SJSA1 (cell line): Measurements from ENCODE around the gene COL4A5. TPM values are rescaled to one million over a fixed set of nuclear protein-coding genes. Genes with fewer than 3 reads are reported as not detected.
"Not testable (repeated sequence)": the region's sequence is repeated elsewhere in the genome, so short reads cannot be mapped to it uniquely, and the experiment has no call there.

Experiments used
- DNase-seq, 2 experiments: peaks; one replicate each; pipeline ENCODE4 v3.0.0-alpha.2; 2015 to 2020; ENCODE audit warnings: low spot score in 2 of 2, low read depth in 1 of 2
- H3K27ac ChIP-seq: fragments of 250-450 bp; sonication (Bioruptor Pico); 2 replicates; pipeline ENCODE4 v1.5.1; 2020; ENCODE audit warnings: mild to moderate bottlenecking, moderate library complexity
- H3K27me3 ChIP-seq: fragments of 250-450 bp; sonication (Bioruptor Pico); replicated peaks from 2 replicates; pipeline ENCODE4 v1.5.1; 2020; ENCODE audit warnings: mild to moderate bottlenecking, moderate library complexity
- H3K36me3 ChIP-seq: fragments of 250-450 bp; sonication (Bioruptor Pico); 2 replicates; pipeline ENCODE4 v1.5.1; 2020; ENCODE audit warnings: mild to moderate bottlenecking
- H3K4me1 ChIP-seq: fragments of 250-450 bp; sonication (Bioruptor Pico); replicated peaks from 2 replicates; pipeline ENCODE4 v1.6.1; 2021; ENCODE audit warnings: mild to moderate bottlenecking
- H3K4me3 ChIP-seq: fragments of 250-450 bp; sonication (Bioruptor Pico); 2 replicates; pipeline ENCODE4 v1.5.1; 2020; ENCODE audit warnings: mild to moderate bottlenecking
- H3K9me3 ChIP-seq: fragments of 250-450 bp; sonication (Bioruptor Pico); replicated peaks from 2 replicates; pipeline ENCODE4 v1.5.1; 2020; ENCODE audit warnings: mild to moderate bottlenecking
- total RNA-seq: library from RNA; depleted of rRNA; stranded (reverse); fragments of >200 nt; shearing (Covaris generic); gene quantifications from 2 replicates; pipeline ENCODE4 v1.2.3, GENCODE V29; 2014

COL4A5 gene
- total RNA-seq, 1 experiment from 2014 or later: 30.5 TPM

DNA sequence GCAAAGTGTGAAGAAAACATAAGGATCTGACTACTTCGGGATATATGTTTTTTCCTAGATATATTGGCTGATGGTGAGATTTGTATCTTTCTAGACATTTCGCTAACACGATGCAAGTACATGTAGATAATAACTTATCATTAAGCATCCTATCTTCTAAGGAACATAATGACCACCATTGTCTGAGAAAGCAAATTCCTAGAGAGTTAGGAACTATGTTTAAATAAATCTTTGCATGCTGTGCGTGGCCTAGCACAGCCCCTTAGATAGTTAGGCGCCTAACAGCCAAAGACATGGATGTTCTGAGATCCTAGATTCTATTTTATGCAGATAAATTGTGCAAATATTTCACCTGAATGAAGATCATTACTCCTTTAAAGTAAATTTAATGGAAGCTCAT lies 4.4 kb upstream of the COL4A5 start:
- Histone ChIP-seq H3K36me3 (no peaks in the 10 kb centered on the region; the same call in 1 of the 2 replicates), H3K4me3 (no peak overlapping the region), H3K9me3 (no peaks in the 10 kb centered on the region), H3K4me1 (no peaks in the 10 kb centered on the region), H3K27ac (no peak overlapping the region), H3K27me3 (no peaks in the 10 kb centered on the region)
- no peak for DNase-seq

GRCh38 chrX:108437349-108438109 lies 2.1 kb upstream of the COL4A5 start:
- Histone ChIP-seq H3K27ac (no peak overlapping the region), H3K4me1 (no peaks in the 10 kb centered on the region), H3K9me3 (no peaks in the 10 kb centered on the region), H3K27me3 (no peaks in the 10 kb centered on the region), H3K36me3 (no peaks in the 10 kb centered on the region; the same call in 1 of the 2 replicates), H3K4me3 (no peak overlapping the region)
- DNase-seq: no peak

DNA sequence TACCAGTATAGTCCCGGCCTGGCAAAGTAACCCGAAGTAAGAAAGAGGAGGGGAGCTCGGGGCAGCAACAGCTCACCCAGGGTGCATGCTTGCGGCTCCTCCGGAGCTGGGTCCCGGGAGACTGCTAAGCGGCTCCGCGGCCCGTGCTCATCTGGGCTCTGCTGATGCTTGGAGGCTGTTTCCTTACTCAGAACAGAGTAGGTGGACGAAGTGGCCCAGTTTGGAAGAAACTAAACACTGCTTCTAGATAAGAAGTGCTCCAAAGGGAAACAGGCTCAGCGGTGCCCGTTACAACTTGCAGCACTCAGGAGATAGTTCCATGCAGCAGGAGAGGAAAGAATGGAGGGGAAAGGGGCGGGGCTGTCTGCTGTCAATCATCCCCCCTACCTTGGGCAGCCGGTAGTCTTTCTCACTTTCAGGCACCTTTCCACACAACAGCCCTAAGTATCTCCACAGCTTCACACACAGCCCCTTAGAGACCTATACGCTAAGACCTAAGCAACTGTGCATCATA lies 1.5 kb upstream of the COL4A5 start, which contains the start of gene COL4A6:
Gene COL4A6, minus strand, starts transcription at position 313 of the 514 bp plus-strand sequence. Its CDS starts 226 bp downstream, at position 87.
- H3K27me3 ChIP-seq: no peaks in the 10 kb centered on the region
- no peaks in the 10 kb centered on the region for H3K4me1 ChIP-seq
- H3K27ac ChIP-seq: no peak within 1 kb of the TSS
- no peaks in the 10 kb centered on the region; the same call in 1 of the 2 replicates for H3K36me3 ChIP-seq
- DNase-seq: no peak
- peak within 1 kb of the TSS; percentile 45 for H3K4me3 ChIP-seq
- H3K9me3 ChIP-seq: no peaks in the 10 kb centered on the region

- 0 out of 2 replicates have a peak overlapping the region, but pooled peaks have one; percentile 28 for H3K27ac ChIP-seq
- no peaks in the 10 kb centered on the region for H3K27me3 ChIP-seq
- peak in 1 of 2 experiments; percentile 37 for DNase-seq
- H3K4me3 ChIP-seq: peak overlapping the region; percentile 45
- no peaks in the 10 kb centered on the region for H3K9me3 ChIP-seq
- no peaks in the 10 kb centered on the region; the same call in 1 of the 2 replicates for H3K36me3 ChIP-seq
- H3K4me1 ChIP-seq: no peaks in the 10 kb centered on the region
Measured at GRCh38 chrX:108439961-108440696, 491 bp downstream of the COL4A5 start.

GRCh38 chrX:108442901-108443464 lies 3.3 kb downstream of the COL4A5 start:
- Histone ChIP-seq H3K27ac (no peak overlapping the region), H3K4me1 (no peaks in the 10 kb centered on the region), H3K9me3 (no peaks in the 10 kb centered on the region), H3K27me3 (no peaks in the 10 kb centered on the region), H3K36me3 (no peaks in the 10 kb centered on the region; the same call in 1 of the 2 replicates), H3K4me3 (no peak overlapping the region)
- no peak for DNase-seq

DNA sequence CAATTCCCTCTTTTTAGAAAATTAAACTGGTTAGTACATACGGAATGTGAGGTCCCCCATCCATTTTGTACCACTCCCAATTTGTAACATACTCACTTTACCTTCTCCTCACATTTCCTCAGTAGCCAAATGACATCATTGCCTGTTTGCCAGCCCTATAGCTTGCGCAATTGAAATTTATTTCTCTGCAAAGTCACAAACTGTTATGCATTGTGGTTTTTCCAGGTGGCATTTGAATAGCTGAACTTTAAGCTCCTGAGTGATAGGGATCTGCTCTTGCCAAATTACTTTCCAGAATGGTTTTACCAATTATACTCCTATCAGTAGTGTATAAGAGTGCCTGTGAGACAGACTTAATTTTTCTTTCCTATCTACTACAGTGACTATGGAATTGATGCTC lies 7.7 kb downstream of the COL4A5 start:
- Histone ChIP-seq H3K4me1 (peaks cover 3% of the 10 kb centered on the region; the same call in 1 of the 2 replicates), H3K9me3 (no peaks in the 10 kb centered on the region), H3K36me3 (no peaks in the 10 kb centered on the region), H3K27ac (no peak overlapping the region), H3K4me3 (no peak overlapping the region), H3K27me3 (no peaks in the 10 kb centered on the region)
- no peak for DNase-seq

DNA sequence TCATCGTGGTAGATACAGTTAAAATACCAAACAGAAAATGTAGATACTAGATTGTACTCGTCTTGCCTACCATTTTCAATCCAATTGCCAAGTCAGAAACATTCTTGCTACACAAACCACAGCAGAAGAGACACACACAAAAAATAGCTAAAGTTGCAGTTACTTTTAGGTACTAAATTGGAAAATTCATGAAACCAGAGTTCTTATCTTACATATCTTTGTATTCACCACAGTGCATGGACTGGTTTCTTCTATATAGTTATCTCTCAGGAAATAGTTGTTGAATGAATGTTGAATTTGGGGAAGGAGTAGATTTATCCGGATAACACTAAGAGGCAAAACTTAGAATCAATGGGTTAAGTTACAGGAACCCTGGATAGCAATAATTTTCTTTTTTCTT lies 14.2 kb downstream of the COL4A5 start:
- DNase-seq: no peak
- no peaks in the 10 kb centered on the region for H3K27me3 ChIP-seq
- peaks cover 1% of the 10 kb centered on the region; the same call in 1 of the 2 replicates for H3K4me1 ChIP-seq
- no peaks in the 10 kb centered on the region for H3K9me3 ChIP-seq
- no peaks in the 10 kb centered on the region for H3K36me3 ChIP-seq
- no peak overlapping the region for H3K4me3 ChIP-seq
- H3K27ac ChIP-seq: no peak overlapping the region

GRCh38 chrX:108456971-108457477 lies 17.4 kb downstream of the COL4A5 start:
- Histone ChIP-seq H3K36me3 (no peaks in the 10 kb centered on the region), H3K4me1 (no peaks in the 10 kb centered on the region), H3K27ac (peak overlapping the region; percentile 24; the same call in 1 of the 2 replicates), H3K27me3 (no peaks in the 10 kb centered on the region), H3K9me3 (no peaks in the 10 kb centered on the region), H3K4me3 (no peak overlapping the region)
- DNase-seq: peak in 1 of 2 experiments; percentile 10

DNA sequence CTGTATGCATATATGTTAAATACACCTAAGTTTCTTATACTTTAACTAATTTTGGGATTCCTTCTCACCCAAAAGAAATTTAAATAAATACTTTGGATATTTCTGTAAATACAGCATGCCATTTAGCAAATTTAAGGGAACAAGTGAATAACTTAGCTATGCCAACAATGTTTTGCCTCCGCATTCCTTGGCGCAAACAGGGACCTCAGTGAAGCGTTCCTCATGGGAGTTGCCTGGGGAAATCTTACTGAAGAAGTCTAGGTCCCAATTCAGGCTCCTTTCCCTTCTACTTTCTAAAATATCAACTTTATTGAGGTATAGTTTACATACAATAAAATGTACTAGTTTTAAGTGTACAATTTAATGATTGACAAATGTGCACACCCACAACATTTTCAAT lies 25.0 kb downstream of the COL4A5 start:
- Histone ChIP-seq H3K36me3 (no peaks in the 10 kb centered on the region), H3K27ac (peak overlapping the region; percentile 63), H3K4me1 (peaks cover 25% of the 10 kb centered on the region), H3K4me3 (no peak overlapping the region), H3K27me3 (no peaks in the 10 kb centered on the region), H3K9me3 (no peaks in the 10 kb centered on the region)
- DNase-seq: peak; percentile 44 to 62

DNA sequence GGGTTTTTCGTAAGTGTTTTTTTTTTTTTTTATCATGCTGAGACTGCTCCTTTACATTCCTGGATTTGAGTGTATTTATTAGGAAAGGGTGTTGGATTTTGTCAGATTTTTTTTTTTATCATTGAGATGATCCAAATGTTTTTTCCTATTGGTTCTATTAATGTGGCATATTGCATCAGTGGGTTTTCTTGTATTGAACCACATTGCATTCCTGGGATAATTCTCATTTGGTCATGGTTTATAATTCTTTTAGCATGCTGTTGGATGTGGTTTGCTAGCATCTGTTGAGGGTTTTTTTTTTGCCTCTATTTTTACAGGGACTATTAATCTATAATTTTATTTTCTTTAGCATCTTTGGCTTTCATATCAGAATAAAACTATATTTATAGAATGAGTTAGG lies 28.8 kb downstream of the COL4A5 start:
- H3K4me3 ChIP-seq: no peak overlapping the region
- DNase-seq: peak in 1 of 2 experiments; percentile 18

DNA sequence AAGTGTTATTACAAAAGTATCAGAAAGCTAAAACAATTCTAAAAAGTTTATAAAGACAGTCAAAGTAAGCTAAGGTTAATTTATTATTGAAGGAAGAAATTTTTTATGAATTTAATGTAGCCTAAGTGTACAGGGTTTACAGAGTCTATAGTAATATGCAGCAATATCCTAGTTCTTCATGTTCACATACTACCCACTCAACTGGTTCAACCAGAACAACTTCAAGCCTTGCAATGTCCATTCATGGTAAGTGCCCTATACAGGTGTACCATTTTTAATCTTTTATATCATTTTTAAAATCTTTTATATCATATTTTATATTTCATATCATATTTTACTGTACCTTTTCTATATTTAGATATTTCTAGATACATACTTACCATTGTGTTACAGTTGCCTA lies 34.3 kb downstream of the COL4A5 start:
- Histone ChIP-seq H3K9me3 (no peaks in the 10 kb centered on the region), H3K36me3 (no peaks in the 10 kb centered on the region), H3K4me1 (no peaks in the 10 kb centered on the region), H3K27me3 (no peaks in the 10 kb centered on the region), H3K4me3 (no peak overlapping the region), H3K27ac (no peak overlapping the region)
- DNase-seq: no peak

More for the DNA sequence above, 28.8 kb downstream of the COL4A5 start:
- Histone ChIP-seq H3K36me3 (no peaks in the 10 kb centered on the region), H3K4me1 (peaks cover 25% of the 10 kb centered on the region), H3K27ac (no peak overlapping the region), H3K27me3 (no peaks in the 10 kb centered on the region), H3K9me3 (no peaks in the 10 kb centered on the region)

DNA sequence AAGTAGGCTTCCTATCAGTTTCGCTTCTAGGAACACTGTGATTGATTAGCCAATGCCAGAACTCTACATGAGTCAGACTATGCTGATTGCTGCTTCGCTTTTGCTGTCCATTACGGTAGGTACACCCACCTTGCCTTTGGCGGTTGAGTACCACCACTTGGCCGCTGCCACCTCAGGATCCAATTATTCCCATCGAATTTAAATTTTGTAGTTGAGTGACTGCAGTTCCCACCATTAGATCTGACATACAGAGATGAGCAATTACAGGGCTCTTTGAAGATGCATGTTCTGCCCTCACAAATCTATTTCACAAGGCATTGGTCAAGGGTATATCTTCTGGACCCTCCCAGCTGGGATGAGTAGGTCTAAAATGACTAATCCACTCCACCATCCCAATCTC lies 41.9 kb downstream of the COL4A5 start:
- H3K36me3 ChIP-seq, H3K9me3 ChIP-seq, H3K4me1 ChIP-seq, H3K27ac ChIP-seq, H3K4me3 ChIP-seq, DNase-seq, H3K27me3 ChIP-seq: not testable (repeated sequence)

- Histone ChIP-seq H3K4me3 (no peak overlapping the region), H3K9me3 (no peaks in the 10 kb centered on the region), H3K4me1 (no peaks in the 10 kb centered on the region), H3K36me3 (no peaks in the 10 kb centered on the region), H3K27ac (no peak overlapping the region), H3K27me3 (no peaks in the 10 kb centered on the region)
- DNase-seq: no peak
Measured at GRCh38 chrX:108484251-108484650, 44.6 kb downstream of the COL4A5 start.
